Panc1 (cell line): ENCODE measurements around the gene OR2AJ1. TPM values are rescaled to one million over a fixed set of nuclear protein-coding genes. Genes with fewer than 3 reads are reported as not detected.

Experiments
- ATAC-seq: fragments of 200-7000 bp; cut with Tn5 transposase; 2 replicates; pipeline ENCODE4 v1.9.1; 2020; ENCODE audit warnings: mild to moderate bottlenecking, moderate library complexity
- Bru-seq: library from RNA; stranded (reverse); fragments of 400-500 nt; gene quantifications from one replicate; lab custom pipeline; 2021; lab: Mats Ljungman, UMichigan
- BruChase-seq, 2 experiments: library from RNA; stranded (reverse); fragments of 400-500 nt; gene quantifications; one replicate each; lab custom pipeline; 2021; lab: Mats Ljungman, UMichigan
- BruUV-seq: library from RNA; stranded (reverse); fragments of 400-500 nt; replicated peaks from 2 replicates; lab custom pipeline; 2021; lab: Mats Ljungman, UMichigan
- CTCF ChIA-PET: fragments of 300-600 bp; sonication (Branson Sonifier 250); formaldehyde crosslinking; loops from one replicate; lab custom pipeline; 2022; ENCODE audit warnings: antibody characterized with exemption; lab: Charles Lee
- POLR2A ChIA-PET: fragments of 300-600 bp; sonication (Branson Sonifier 250); formaldehyde crosslinking; loops from one replicate; lab custom pipeline; 2022; ENCODE audit warnings: antibody characterized with exemption; lab: Charles Lee
- DNase-seq: peaks from one replicate; pipeline ENCODE4 v3.0.0-alpha.2; 2010; ENCODE audit warnings: low read depth, low spot score
- H3K27ac ChIP-seq: 2 replicates; pipeline ENCODE4 v1.5.1; 2011; ENCODE audit warnings: mild to moderate bottlenecking, low read length, inconsistent platforms
- H3K27me3 ChIP-seq: fragments of 200-500 bp; sonication (Bioruptor generic); 2 replicates; pipeline ENCODE4 v1.6.0; 2014; ENCODE audit warnings: low read length, inconsistent platforms; ENCODE audit not compliant: control insufficient read depth, insufficient read depth
- H3K36me3 ChIP-seq: fragments of 200-500 bp; sonication (Bioruptor generic); 2 replicates; pipeline ENCODE4 v1.5.1; 2014; ENCODE audit warnings: inconsistent platforms, mild to moderate bottlenecking, low read length, moderate library complexity; ENCODE audit not compliant: control insufficient read depth, insufficient read depth
- H3K4me1 ChIP-seq: 2 replicates; pipeline ENCODE4 v1.5.1; 2011; ENCODE audit warnings: inconsistent platforms, mild to moderate bottlenecking, low read length, moderate library complexity; ENCODE audit not compliant: control insufficient read depth, insufficient read depth
- H3K4me3 ChIP-seq, 2 experiments: 2 replicates each; pipeline ENCODE4 v1.5.1; 2011 to 2012; ENCODE audit warnings: low read depth in 2 of 2, low read length in 2 of 2, mild to moderate bottlenecking in 2 of 2, inconsistent platforms in 1 of 2, moderate library complexity in 1 of 2
- H3K9me3 ChIP-seq: fragments of 200-500 bp; sonication (Bioruptor generic); 2 replicates; pipeline ENCODE4 v1.5.1; 2014; ENCODE audit warnings: low read depth, mild to moderate bottlenecking, inconsistent platforms, low read length, moderate library complexity; ENCODE audit not compliant: control insufficient read depth, insufficient read depth
- POLR2AphosphoS5 ChIP-seq: IDR thresholded peaks from 2 replicates; pipeline ENCODE4 v1.6.1; 2012; ENCODE audit warnings: mild to moderate bottlenecking, low read depth, low read length, moderate library complexity
- SIN3A ChIP-seq: IDR thresholded peaks from 2 replicates; pipeline ENCODE4 v1.6.1; 2012; ENCODE audit warnings: low read depth, mild to moderate bottlenecking, low read length, moderate library complexity, borderline replicate concordance; ENCODE audit not compliant: insufficient read depth
- TCF7L2 ChIP-seq: IDR thresholded peaks from 2 replicates; pipeline ENCODE4 v1.6.1; 2011; ENCODE audit warnings: mild to moderate bottlenecking, low read depth, low read length, inconsistent platforms
- in situ Hi-C: cut with HindIII; loops from 2 replicates; pipeline ENCODE4 v1.10.0; 2016; ENCODE audit warnings: low sequenced_read_pairs, low pct_unique_long_range_greater_than_20kb
- intact Hi-C: fragments of 100-400 bp; cut with micrococcal nuclease; formaldehyde crosslinking; loops from one replicate; pipeline ENCODE4 v1.10.0; 2022; ENCODE audit not compliant: unreplicated experiment
- long read RNA-seq: library from polyadenylated mRNA; unstranded; transcript quantifications from one replicate; pipeline ENCODE4 v2.0.0, GENCODE V29; 2021; ENCODE audit not compliant: unreplicated experiment
- polyA plus RNA-seq: library from polyadenylated mRNA; unstranded; fragments of >200 nt; gene quantifications from one replicate; pipeline ENCODE4 v1.2.1, GENCODE V29; 2012; ENCODE audit warnings: missing spikeins; ENCODE audit not compliant: insufficient read length
- total RNA-seq: library from RNA; stranded (reverse); gene quantifications from one replicate; pipeline ENCODE4 v1.2.1, GENCODE V29; 2021; ENCODE audit not compliant: unreplicated experiment
- TF ChIP-seq, protein P1 (sequence below), 2 experiments: IDR thresholded peaks; 2 replicates each; pipeline ENCODE4 v1.6.1; 2011 to 2012; ENCODE audit warnings: low read depth in 2 of 2, control low read depth in 1 of 2, low read length in 1 of 2, mild to moderate bottlenecking in 1 of 2, moderate library complexity in 1 of 2; ENCODE audit not compliant: insufficient read depth in 1 of 2
- TF ChIP-seq, protein P2 (sequence below): fragments of 450-650 bp; IDR thresholded peaks from 2 replicates; pipeline ENCODE4 v1.5.1; 2017; ENCODE audit warnings: mild to moderate bottlenecking

OR2AJ1 gene
- total RNA-seq: not detected
- polyA plus RNA-seq: not detected
- not detected for Bru-seq, nascent RNA
- BruChase-seq, experiment 1, labeled RNA remaining after a 2-hour chase: not detected
- not detected for BruChase-seq, experiment 2, labeled RNA remaining after a 6-hour chase
- long read RNA-seq: 0 reads

- no peak for ATAC-seq
Observed at GRCh38 chr1:247924868-247925267, at the start of gene OR2AJ1. Gene OR2AJ1 (plus strand): TSS chr1:247924889. CDS start chr1:247933769, 8,880 bp downstream.

GRCh38 chr1:247883346-247883745 is 41.3 kb upstream of the OR2AJ1 start:
- no TSS peak for BruUV-seq

More at GRCh38 chr1:247924868-247925267, at the start of gene OR2AJ1:
- Histone ChIP-seq H3K27me3 (no peaks in the 10 kb centered on the region), H3K36me3 (no peaks in the 10 kb centered on the region), H3K4me3 (no peak within 1 kb of the TSS), H3K27ac (no peak within 1 kb of the TSS), H3K9me3 (no peaks in the 10 kb centered on the region), H3K4me1 (no peaks in the 10 kb centered on the region)
- no peak for DNase-seq
- ChIA-PET CTCF (no interaction called here), POLR2A (no interaction called here)
- intact Hi-C loops: no loop called here
- no TSS peak for BruUV-seq
- TF ChIP-seq TCF7L2 (no peak), POLR2AphosphoS5 (no peak), SIN3A (no peak)
- TF ChIP-seq, protein P1, sequence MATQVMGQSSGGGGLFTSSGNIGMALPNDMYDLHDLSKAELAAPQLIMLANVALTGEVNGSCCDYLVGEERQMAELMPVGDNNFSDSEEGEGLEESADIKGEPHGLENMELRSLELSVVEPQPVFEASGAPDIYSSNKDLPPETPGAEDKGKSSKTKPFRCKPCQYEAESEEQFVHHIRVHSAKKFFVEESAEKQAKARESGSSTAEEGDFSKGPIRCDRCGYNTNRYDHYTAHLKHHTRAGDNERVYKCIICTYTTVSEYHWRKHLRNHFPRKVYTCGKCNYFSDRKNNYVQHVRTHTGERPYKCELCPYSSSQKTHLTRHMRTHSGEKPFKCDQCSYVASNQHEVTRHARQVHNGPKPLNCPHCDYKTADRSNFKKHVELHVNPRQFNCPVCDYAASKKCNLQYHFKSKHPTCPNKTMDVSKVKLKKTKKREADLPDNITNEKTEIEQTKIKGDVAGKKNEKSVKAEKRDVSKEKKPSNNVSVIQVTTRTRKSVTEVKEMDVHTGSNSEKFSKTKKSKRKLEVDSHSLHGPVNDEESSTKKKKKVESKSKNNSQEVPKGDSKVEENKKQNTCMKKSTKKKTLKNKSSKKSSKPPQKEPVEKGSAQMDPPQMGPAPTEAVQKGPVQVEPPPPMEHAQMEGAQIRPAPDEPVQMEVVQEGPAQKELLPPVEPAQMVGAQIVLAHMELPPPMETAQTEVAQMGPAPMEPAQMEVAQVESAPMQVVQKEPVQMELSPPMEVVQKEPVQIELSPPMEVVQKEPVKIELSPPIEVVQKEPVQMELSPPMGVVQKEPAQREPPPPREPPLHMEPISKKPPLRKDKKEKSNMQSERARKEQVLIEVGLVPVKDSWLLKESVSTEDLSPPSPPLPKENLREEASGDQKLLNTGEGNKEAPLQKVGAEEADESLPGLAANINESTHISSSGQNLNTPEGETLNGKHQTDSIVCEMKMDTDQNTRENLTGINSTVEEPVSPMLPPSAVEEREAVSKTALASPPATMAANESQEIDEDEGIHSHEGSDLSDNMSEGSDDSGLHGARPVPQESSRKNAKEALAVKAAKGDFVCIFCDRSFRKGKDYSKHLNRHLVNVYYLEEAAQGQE (IDR thresholded peaks at IDR 0.05; ENCODE audit: insufficient read depth in 1 of 2, low read depth in 2 of 2, low read length in 1 of 2): no peak
- TF ChIP-seq, protein P2, sequence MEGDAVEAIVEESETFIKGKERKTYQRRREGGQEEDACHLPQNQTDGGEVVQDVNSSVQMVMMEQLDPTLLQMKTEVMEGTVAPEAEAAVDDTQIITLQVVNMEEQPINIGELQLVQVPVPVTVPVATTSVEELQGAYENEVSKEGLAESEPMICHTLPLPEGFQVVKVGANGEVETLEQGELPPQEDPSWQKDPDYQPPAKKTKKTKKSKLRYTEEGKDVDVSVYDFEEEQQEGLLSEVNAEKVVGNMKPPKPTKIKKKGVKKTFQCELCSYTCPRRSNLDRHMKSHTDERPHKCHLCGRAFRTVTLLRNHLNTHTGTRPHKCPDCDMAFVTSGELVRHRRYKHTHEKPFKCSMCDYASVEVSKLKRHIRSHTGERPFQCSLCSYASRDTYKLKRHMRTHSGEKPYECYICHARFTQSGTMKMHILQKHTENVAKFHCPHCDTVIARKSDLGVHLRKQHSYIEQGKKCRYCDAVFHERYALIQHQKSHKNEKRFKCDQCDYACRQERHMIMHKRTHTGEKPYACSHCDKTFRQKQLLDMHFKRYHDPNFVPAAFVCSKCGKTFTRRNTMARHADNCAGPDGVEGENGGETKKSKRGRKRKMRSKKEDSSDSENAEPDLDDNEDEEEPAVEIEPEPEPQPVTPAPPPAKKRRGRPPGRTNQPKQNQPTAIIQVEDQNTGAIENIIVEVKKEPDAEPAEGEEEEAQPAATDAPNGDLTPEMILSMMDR: no peak
- in situ Hi-C loops: no loop called here

More at GRCh38 chr1:247883346-247883745, 41.3 kb upstream of the OR2AJ1 start:
- H3K27me3 ChIP-seq: no peaks in the 10 kb centered on the region
- no peaks in the 10 kb centered on the region for H3K4me1 ChIP-seq
- H3K9me3 ChIP-seq: no peaks in the 10 kb centered on the region
- in situ Hi-C loops (no loop called here), intact Hi-C loops (no loop called here)
- no peak overlapping the region for H3K27ac ChIP-seq
- DNase-seq (no peak), ATAC-seq (no peak)
- no peak overlapping the region for H3K4me3 ChIP-seq
- ChIA-PET CTCF (no interaction called here), POLR2A (no interaction called here)
- H3K36me3 ChIP-seq: no peaks in the 10 kb centered on the region
- TF ChIP-seq SIN3A (no peak), POLR2AphosphoS5 (no peak)
- TF ChIP-seq, protein P1 (IDR thresholded peaks at IDR 0.05; ENCODE audit: insufficient read depth in 1 of 2, low read depth in 2 of 2, low read length in 1 of 2): no peak
